Activated T-helper 2 cell treated with anti-CD3 and anti-CD28 coated beads, Interferon-gamma antibody, Interleukin-2, Interleukin-4, amounts not matched to agents 10 μg/mL and 5 μg/mL and 100 μg/mL, durations not matched to agents 14 hours and 24 hours and 36 hours (primary cell): ENCODE results near the gene GPR152. TPM values are rescaled to one million over a fixed set of nuclear protein-coding genes. Genes with fewer than 3 reads are reported as not detected.

Source experiments
- DNase-seq: peaks from one replicate; pipeline ENCODE4 v3.0.0; 2021; ENCODE audit warnings: low spot score
- H3K27ac Mint-ChIP-seq: one replicate; pipeline ENCODE4 v1.8.0; 2021; ENCODE audit warnings: mixed read lengths
- H3K27me3 Mint-ChIP-seq: one replicate; pipeline ENCODE4 v1.8.0; 2021; ENCODE audit warnings: low read depth, mixed read lengths
- H3K36me3 Mint-ChIP-seq: one replicate; pipeline ENCODE4 v1.8.0; 2021; ENCODE audit warnings: low read depth, mixed read lengths
- H3K4me1 Mint-ChIP-seq: one replicate; pipeline ENCODE4 v1.8.0; 2021; ENCODE audit warnings: low read depth, mixed read lengths
- H3K4me3 Mint-ChIP-seq: one replicate; pipeline ENCODE4 v1.8.0; 2021; ENCODE audit warnings: low read depth, mild to moderate bottlenecking, moderate library complexity, mixed read lengths
- H3K9me3 Mint-ChIP-seq: one replicate; pipeline ENCODE4 v1.8.0; 2021; ENCODE audit warnings: mixed read lengths
- intact Hi-C: fragments of 100-400 bp; cut with micrococcal nuclease; formaldehyde crosslinking; loops from one replicate; pipeline ENCODE4 v1.15.1; 2023
- total RNA-seq: library from RNA; stranded (reverse); gene quantifications from 2 replicates; pipeline ENCODE4 v1.2.3, GENCODE V29; 2022

Gene GPR152
- total RNA-seq, 1 donor from 2014 or later: not detected

DNA sequence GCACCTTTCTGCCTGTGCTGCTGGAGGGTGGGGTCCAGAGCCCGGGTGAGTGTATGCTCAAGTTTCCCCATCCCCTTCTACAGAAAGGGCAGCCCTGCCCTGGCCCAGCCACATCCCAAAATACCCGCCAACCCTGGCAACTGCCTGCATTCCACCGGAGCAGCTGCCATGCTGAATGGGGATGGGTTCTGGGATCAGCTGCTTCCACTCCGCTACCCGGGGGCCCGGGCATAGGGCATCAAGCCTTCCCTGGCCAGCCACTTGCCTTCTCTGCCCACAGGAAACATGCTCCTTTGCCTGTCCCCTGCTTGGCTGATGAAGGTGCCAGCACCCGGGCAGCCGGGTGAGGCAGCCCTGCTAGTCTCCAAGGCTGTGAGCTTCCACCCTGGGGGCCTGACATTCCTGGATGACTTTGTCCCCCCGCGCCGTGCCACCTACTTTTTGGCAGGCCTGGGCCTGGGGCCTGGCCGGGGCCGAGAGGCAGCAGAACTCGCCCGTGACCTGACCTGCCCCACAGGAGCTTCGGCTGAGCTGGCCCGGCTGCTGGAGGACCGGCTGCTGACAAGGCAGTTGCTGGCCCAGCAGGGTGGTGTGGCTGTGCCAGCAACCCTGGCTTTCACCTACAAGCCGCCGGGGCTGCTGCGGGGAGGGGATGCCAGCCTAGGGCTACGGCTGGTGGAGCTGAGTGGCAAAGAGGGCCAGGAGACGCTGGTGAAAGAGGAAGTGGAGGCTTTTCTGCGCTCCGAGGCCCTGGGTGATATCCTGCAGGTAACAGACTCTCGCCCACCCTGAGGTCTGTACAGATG, 33.9 kb downstream of the GPR152 start:
- peak overlapping the region; percentile 58 for H3K4me3 Mint-ChIP-seq
- no peak for DNase-seq
- H3K9me3 Mint-ChIP-seq: no peaks in the 10 kb centered on the region
- peaks cover 22% of the 10 kb centered on the region for H3K4me1 Mint-ChIP-seq
- no peaks in the 10 kb centered on the region for H3K36me3 Mint-ChIP-seq
- H3K27me3 Mint-ChIP-seq: peaks cover 10% of the 10 kb centered on the region
- intact Hi-C loops: no loop called here
- H3K27ac Mint-ChIP-seq: no peak overlapping the region

DNA sequence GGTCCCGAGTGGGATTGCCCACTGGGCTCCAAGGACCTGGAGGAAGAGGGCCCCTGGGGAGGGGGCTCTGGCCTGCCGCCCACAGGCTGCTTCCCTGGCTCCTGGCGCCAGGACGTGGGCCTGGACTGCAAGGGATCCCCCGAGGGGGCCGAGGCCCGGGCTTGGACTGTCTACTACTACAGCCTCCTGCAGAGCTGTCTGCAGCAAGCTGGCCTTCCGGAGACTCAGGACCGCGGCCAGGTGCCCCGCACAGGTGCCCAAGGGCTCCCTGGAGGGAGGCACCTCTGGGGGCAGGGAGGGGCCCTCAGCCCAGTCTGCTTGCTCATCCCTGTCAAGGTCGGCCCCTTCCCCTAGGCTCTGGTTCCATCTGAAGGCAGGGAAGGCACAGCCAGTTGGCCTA, 35.1 kb downstream of the GPR152 start:
- H3K4me1 Mint-ChIP-seq: peaks cover 33% of the 10 kb centered on the region
- H3K27ac Mint-ChIP-seq: no peak overlapping the region
- intact Hi-C loops: no loop called here
- DNase-seq: no peak
- peaks cover 4% of the 10 kb centered on the region for H3K36me3 Mint-ChIP-seq
- H3K27me3 Mint-ChIP-seq: peaks cover 14% of the 10 kb centered on the region
- no peak overlapping the region for H3K4me3 Mint-ChIP-seq
- no peaks in the 10 kb centered on the region for H3K9me3 Mint-ChIP-seq

DNA sequence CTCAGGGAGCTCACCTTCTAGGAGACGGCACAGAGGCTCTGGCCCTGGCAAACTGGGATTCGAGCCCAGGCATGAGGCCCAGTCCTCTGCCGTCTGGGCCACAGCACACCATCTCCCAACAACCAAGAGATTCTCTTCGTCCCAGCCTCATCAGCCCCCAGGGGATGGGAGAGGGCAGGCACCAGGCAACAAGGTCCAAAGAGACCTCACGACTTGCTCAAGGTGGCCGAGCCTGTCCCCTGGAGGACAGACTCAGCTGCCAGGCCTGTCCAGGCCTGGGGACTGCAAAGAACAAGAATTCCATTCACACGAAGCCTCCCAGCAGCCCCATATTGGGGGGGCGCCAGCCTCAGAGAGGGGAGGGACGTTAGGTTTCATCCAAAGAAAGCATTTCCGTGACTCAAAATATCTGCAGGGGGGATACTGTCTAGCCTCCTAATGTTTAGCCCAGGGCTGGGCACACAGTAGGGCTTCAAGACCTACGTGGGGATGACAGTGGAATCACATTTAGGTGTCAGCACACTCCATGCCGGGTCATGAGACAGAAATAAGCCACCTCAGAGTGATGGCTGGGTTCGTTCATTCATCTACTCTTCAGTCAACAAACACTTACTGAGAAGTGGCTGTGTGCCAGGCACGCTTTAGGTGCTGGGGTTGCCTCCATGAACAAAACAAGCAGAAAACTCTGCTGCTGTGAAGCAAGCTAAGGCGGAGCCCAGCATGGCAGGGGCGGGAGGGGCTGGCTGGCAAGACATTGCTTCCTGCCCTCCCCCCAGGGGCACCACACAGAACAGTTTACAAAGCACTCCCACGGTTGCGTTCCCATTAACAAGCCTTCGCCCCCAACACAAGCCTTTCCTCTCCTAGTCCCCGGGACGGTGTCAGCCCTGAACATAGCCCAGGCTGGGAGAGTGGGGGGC, 35.9 kb downstream of the GPR152 start:
- peaks cover 37% of the 10 kb centered on the region for H3K4me1 Mint-ChIP-seq

DNA sequence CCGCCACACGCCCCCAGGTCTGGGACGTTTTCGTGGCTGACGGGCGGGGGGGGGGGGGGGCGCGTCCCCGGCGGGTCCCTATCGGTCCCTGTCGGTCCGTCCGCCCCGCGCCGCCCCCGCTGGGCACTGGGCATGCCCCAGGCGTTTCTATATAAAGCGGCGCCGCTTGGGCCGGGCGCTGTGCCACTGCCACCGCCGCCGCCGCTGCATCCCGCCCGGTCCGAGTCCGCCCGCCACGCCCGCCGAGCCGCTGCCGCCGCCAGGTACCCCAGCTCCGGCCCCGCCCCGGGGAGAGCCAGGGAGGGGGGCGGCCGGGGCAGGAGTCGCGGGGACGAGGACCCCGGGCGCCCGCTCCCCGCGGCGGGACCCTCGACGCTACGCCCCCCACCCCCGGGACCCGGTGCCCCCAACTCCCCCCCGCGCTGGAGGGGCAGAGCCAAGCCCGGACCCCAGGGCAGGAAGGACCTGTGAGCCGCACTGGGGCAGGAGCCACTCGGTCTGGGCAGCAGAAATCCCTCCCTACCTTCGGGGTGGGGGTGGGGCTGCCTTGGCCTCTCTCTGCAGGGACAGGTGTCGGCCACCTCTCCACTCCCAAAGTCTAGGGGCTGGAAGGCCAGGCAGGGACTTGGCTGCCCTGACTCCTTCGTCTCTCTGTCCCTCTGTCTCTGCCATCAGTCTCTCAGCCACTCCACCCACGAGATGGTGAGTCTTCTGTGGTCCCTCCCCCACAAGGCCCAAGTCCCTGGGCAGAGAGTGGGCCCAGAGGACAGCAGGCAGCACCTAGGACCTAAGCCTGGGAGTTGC, 36.8 kb downstream of the GPR152 start, which contains the start of gene CARNS1:
Gene CARNS1, plus strand, starts transcription at position 178 of the 804 bp plus-strand sequence. Its CDS starts 522 bp downstream, at position 700.
- peaks cover 41% of the 10 kb centered on the region for H3K4me1 Mint-ChIP-seq
- no peak for DNase-seq
- H3K4me3 Mint-ChIP-seq: peak within 1 kb of the TSS; percentile 47
- H3K36me3 Mint-ChIP-seq: peaks cover 4% of the 10 kb centered on the region
- H3K27ac Mint-ChIP-seq: no peak within 1 kb of the TSS
- intact Hi-C loops: no loop called here
- H3K27me3 Mint-ChIP-seq: peaks cover 14% of the 10 kb centered on the region
- H3K9me3 Mint-ChIP-seq: no peaks in the 10 kb centered on the region

More for the DNA sequence above, 35.9 kb downstream of the GPR152 start:
- peaks cover 4% of the 10 kb centered on the region for H3K36me3 Mint-ChIP-seq
- H3K4me3 Mint-ChIP-seq: peak overlapping the region; percentile 47
- no peaks in the 10 kb centered on the region for H3K9me3 Mint-ChIP-seq
- intact Hi-C loops: no loop called here
- H3K27me3 Mint-ChIP-seq: peaks cover 14% of the 10 kb centered on the region
- H3K27ac Mint-ChIP-seq: no peak overlapping the region
- DNase-seq: no peak

DNA sequence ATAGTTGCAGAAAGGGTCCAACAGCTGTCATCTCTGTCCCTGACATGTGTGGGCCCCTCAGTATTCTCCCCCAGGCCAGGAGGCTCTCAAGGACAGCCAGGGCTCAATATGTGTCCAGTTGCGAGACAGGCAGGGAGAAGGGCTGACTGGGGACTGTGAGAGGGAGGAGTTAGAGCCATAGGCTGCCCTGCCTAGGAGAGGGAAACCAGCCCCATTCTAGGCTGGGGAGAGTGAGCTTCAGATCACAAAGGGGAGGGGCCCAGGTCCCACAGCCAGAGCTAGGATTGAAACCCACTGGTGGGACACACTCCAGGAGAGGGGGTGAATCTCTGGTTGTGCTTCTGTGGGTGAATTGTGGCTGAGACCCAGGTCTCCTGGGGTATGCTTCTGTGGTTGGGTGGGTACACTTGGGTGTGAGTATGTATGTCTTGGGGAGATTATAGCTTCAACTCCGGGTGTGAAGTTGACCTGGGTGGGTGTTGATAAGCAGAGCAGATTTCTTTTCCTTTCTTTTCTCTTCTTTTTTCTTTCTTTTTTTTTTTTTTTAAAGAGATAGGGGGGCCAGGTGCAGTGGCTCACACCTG, 39.2 kb downstream of the GPR152 start:
- H3K4me1 Mint-ChIP-seq: peaks cover 45% of the 10 kb centered on the region
- no peak overlapping the region for H3K27ac Mint-ChIP-seq
- H3K27me3 Mint-ChIP-seq: peaks cover 13% of the 10 kb centered on the region
- no peak overlapping the region for H3K4me3 Mint-ChIP-seq
- DNase-seq: no peak
- H3K36me3 Mint-ChIP-seq: peaks cover 18% of the 10 kb centered on the region
- intact Hi-C loops: no loop called here
- no peaks in the 10 kb centered on the region for H3K9me3 Mint-ChIP-seq

DNA sequence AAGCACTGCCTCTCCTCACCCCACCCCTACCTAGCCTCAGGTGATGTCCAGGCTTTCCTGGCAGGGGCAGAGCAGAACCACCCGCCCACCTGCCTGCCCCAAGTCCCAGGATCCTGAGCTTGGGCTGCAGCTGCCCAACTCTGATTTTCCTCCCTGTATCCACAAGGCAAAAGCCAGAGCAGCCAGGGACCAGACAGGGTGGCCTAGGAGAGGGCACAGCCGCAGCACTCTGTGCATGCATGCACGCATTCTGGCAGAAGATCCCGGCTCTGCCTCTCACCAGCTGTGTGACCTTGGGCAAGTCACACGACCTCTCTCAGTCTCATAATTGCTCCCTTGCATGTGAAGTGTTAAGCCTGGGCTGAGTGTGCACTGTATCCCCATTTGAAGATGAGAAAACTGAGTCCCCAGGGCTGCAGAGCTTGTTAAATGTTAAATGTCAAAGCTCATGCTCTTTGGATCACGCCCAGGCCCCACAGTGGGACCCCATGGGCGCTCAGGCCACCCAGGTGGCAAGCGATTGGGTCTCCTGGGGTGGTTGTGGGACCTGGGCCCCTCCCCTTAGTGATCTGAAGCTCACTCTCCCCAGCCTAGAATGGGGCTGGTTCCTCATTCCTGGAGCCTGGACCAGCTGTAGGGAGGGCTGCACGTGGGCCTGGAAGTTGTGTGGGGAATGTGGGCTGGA, 39.9 kb downstream of the GPR152 start:
- Mint-ChIP-seq H3K4me1 (peaks cover 52% of the 10 kb centered on the region), H3K27ac (no peak overlapping the region), H3K27me3 (peaks cover 13% of the 10 kb centered on the region), H3K9me3 (no peaks in the 10 kb centered on the region), H3K36me3 (peaks cover 24% of the 10 kb centered on the region), H3K4me3 (no peak overlapping the region)
- intact Hi-C loops: no loop called here
- no peak for DNase-seq

DNA sequence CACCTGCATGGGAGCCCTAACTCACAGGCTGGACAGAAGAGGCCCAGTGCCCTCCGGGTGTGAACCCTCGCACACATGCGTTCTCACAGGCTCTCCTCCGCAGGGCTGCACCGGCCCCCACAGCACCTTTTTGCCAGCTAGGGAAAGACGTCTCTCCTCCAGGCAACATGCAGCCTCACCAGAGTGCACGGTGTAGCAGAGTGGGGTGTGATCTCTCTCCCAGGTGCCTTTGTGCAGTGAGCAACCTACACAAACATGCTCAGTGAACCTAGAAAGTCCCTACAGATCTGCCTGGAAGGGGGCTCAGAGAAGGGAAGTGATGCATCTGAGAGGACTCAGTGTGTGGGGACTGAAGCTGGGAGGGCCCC, 40.8 kb downstream of the GPR152 start:
- intact Hi-C loops: no loop called here
- Mint-ChIP-seq H3K9me3 (no peaks in the 10 kb centered on the region), H3K36me3 (peaks cover 33% of the 10 kb centered on the region), H3K4me1 (peaks cover 56% of the 10 kb centered on the region), H3K27ac (no peak overlapping the region), H3K4me3 (no peak overlapping the region), H3K27me3 (peaks cover 13% of the 10 kb centered on the region)
- no peak for DNase-seq

DNA sequence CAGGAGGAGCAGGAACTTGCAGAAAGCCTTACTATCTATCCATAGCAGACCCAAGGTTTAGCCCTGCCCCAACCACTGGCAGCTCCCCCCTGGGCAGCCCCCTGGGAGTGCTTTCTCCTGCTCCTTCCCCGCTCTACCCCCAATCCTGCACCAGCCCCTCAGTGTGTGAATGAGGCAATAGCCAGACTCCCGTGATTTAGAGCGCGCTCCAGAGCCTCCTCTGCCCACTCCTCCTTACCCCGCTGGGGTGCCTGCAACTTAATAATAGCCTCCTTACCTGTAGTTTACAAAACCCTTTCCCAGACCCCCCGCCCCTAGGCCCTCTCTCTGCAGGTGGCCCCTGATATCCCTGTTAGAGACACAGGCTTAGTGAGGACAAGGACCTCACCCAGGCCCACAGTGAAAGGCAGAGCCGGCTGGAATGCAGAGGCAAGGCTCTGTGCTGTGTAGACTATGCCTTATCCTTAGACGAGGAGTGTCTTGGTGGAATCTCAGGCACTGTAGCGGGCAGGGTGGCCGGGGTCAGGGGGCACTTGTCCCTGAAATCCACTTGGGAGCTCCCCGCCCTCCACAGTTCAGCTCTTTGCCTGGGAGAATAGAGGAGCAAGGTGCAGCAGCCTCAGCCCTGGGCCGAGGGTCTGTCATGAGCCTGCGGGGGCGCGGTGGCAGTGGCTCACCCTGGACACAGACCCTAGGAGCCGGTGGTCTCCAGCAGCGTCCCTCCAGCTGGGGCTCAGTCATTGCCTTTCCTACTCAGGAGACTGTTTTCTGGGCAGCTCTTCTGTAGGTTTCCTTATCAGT, 41.3 kb downstream of the GPR152 start:
- Mint-ChIP-seq H3K36me3 (peaks cover 38% of the 10 kb centered on the region), H3K4me1 (peaks cover 55% of the 10 kb centered on the region), H3K4me3 (peak overlapping the region; percentile 30), H3K27ac (no peak overlapping the region), H3K27me3 (peaks cover 7% of the 10 kb centered on the region), H3K9me3 (no peaks in the 10 kb centered on the region)
- DNase-seq: no peak
- intact Hi-C loops: no loop called here

DNA sequence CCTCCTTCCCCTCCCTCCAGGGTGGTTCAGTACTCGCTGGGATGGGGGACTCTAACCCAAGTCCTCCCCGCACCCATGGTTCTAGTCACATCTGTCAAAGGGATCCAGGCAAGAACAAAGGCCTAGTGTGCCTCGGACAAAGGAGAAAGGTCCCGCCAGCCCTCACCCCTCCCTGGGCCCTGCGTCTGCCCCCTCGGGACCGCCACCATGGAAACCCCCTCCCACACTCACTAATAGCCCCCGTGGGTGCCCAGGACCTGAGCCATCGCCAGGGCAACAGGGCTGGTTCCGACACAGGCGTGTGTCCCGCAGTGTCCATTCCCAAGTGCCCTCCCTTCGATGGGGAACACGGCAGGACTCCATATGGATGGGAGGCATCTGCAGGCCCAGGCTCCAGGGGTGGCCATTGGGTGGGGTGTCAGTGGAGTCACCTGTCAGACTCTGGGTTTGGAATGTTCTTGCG, 42.1 kb downstream of the GPR152 start:
- peak overlapping the region; percentile 67 for H3K4me3 Mint-ChIP-seq
- H3K4me1 Mint-ChIP-seq: peaks cover 57% of the 10 kb centered on the region
- H3K36me3 Mint-ChIP-seq: peaks cover 42% of the 10 kb centered on the region
- intact Hi-C loops: no loop called here
- peak overlapping the region; percentile 88 for H3K27ac Mint-ChIP-seq
- H3K9me3 Mint-ChIP-seq: no peaks in the 10 kb centered on the region
- H3K27me3 Mint-ChIP-seq: peaks cover 4% of the 10 kb centered on the region
- DNase-seq: no peak

DNA sequence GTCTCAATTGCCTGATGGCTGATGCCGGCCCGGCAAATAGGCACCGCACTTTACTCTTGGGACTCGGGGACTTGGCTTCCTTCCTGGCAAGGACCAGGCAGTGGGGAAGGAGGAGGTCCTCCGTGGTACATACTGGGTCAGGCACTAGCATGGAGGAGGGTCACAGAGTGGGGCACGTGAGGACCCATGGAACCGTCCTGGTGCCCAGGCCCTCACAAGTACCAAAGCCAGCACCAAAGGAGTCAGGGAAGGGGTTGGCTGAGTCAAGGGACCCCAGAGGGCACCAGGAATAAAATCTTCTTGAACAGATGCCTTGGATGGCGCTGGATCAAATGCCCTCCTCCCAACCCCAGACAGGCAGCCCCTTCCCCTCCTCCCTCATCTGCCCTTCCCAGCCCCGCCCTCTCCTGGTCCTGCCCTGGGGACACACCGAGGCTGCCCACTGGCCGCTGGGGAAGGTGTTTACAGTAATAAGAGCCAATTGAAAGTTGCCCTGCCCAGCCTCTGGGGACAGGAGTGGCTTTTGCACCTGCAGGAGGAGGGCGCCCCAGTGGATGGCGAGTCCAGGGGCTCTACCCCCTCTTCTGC, 42.7 kb downstream of the GPR152 start:
- Mint-ChIP-seq H3K27me3 (peaks cover 4% of the 10 kb centered on the region), H3K4me1 (peaks cover 62% of the 10 kb centered on the region), H3K9me3 (no peaks in the 10 kb centered on the region), H3K36me3 (peaks cover 48% of the 10 kb centered on the region), H3K4me3 (peak overlapping the region; percentile 80), H3K27ac (peak overlapping the region; percentile 88)
- no peak for DNase-seq
- intact Hi-C loops: no loop called here

DNA sequence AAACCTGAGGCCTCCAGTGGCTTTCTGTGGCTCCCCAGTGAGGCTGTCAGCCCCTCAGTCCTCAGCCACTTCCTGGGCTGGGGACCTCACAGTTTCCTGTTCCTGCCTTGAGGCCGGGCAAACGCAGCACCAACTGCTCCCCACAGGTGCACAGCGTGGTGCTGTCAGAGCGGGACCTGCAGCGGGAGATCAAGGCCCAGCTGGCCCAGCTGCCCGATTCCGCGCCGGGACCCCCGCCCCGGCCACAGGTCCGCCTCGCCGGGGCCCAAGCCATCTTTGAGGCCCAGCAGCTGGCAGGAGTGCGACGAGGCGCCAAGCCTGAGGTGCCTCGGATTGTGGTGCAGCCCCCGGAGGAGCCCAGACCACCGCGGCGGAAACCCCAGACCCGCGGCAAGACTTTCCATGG, 43.3 kb downstream of the GPR152 start:
- no peaks in the 10 kb centered on the region for H3K9me3 Mint-ChIP-seq
- peaks cover 4% of the 10 kb centered on the region for H3K27me3 Mint-ChIP-seq
- intact Hi-C loops: no loop called here
- peak overlapping the region; percentile 97 for H3K27ac Mint-ChIP-seq
- DNase-seq: peak; percentile 78
- H3K4me1 Mint-ChIP-seq: peaks cover 67% of the 10 kb centered on the region
- H3K4me3 Mint-ChIP-seq: peak overlapping the region; percentile 97
- peaks cover 54% of the 10 kb centered on the region for H3K36me3 Mint-ChIP-seq
